Neural progenitor cell (in vitro differentiated cells): Measurements from ENCODE around the gene HPSE. TPM values are rescaled to one million over a fixed set of nuclear protein-coding genes. Genes with fewer than 3 reads are reported as not detected.

Source experiments
- DNase-seq: peaks from one replicate; pipeline ENCODE4 v3.0.0-alpha.2; 2016; ENCODE audit warnings: low spot score
- H2AFZ ChIP-seq: fragments of 200-600 bp; sonication (generic); replicated peaks from 2 replicates; pipeline ENCODE4 v1.6.1; 2016; ENCODE audit warnings: antibody characterized with exemption
- H3F3A ChIP-seq: fragments of 200-600 bp; sonication (generic); 2 replicates; pipeline ENCODE4 v1.6.1; 2016; ENCODE audit warnings: antibody characterized with exemption, low read depth
- H3K27ac ChIP-seq: fragments of 200-600 bp; sonication (generic); 2 replicates; pipeline ENCODE4 v1.5.1; 2016; ENCODE audit warnings: mild to moderate bottlenecking
- H3K27me3 ChIP-seq: fragments of 200-600 bp; sonication (generic); 2 replicates; pipeline ENCODE4 v1.6.1; 2016; ENCODE audit warnings: mild to moderate bottlenecking, moderate library complexity
- H3K36me3 ChIP-seq: fragments of 200-600 bp; sonication (generic); 2 replicates; pipeline ENCODE4 v1.5.1; 2016
- H3K4me1 ChIP-seq: fragments of 200-600 bp; sonication (generic); 2 replicates; pipeline ENCODE4 v1.6.1; 2016; ENCODE audit warnings: mixed run types
- H3K4me2 ChIP-seq: fragments of 200-600 bp; sonication (generic); 2 replicates; pipeline ENCODE4 v1.6.1; 2016
- H3K4me3 ChIP-seq: fragments of 200-600 bp; sonication (generic); 2 replicates; pipeline ENCODE4 v1.5.1; 2016
- H3K79me2 ChIP-seq: fragments of 200-600 bp; sonication (generic); 2 replicates; pipeline ENCODE4 v1.6.1; 2016; ENCODE audit warnings: low read depth
- H3K9ac ChIP-seq: fragments of 200-600 bp; sonication (generic); 2 replicates; pipeline ENCODE4 v1.6.1; 2016
- H3K9me3 ChIP-seq: fragments of 200-600 bp; sonication (generic); 2 replicates; pipeline ENCODE4 v1.5.1; 2016; ENCODE audit warnings: low read depth
- H4K20me1 ChIP-seq: fragments of 200-600 bp; sonication (generic); 2 replicates; pipeline ENCODE4 v1.6.1; 2016; ENCODE audit warnings: low read depth
- H3K27ac Mint-ChIP-seq: 3 replicates; pipeline ENCODE4 v1.8.0; 2021; ENCODE audit warnings: mixed read lengths
- H3K27me3 Mint-ChIP-seq: 2 replicates; pipeline ENCODE4 v1.8.0; 2022; ENCODE audit warnings: low read depth, mild to moderate bottlenecking, inconsistent platforms, moderate library complexity, mixed read lengths; ENCODE audit not compliant: insufficient read depth
- H3K36me3 Mint-ChIP-seq: 3 replicates; pipeline ENCODE4 v1.8.0; 2021; ENCODE audit warnings: mixed read lengths
- H3K4me1 Mint-ChIP-seq: 3 replicates; pipeline ENCODE4 v1.8.0; 2021; ENCODE audit warnings: mixed read lengths
- H3K4me3 Mint-ChIP-seq: 3 replicates; pipeline ENCODE4 v1.8.0; 2021; ENCODE audit warnings: mild to moderate bottlenecking, moderate library complexity, mixed read lengths
- H3K9me3 Mint-ChIP-seq: 3 replicates; pipeline ENCODE4 v1.8.0; 2020; ENCODE audit warnings: mixed read lengths
- CTCF ChIP-seq: fragments of 200-600 bp; sonication (generic); IDR thresholded peaks from 2 replicates; pipeline ENCODE4 v1.5.1; 2017; ENCODE audit warnings: antibody characterized with exemption, mild to moderate bottlenecking
- EZH2 ChIP-seq: fragments of 200-600 bp; sonication (generic); IDR thresholded peaks from 2 replicates; pipeline ENCODE4 v1.6.1; 2017; ENCODE audit warnings: antibody characterized with exemption, mild to moderate bottlenecking, moderate library complexity
- EZH2phosphoT487 ChIP-seq: fragments of 200-600 bp; sonication (generic); IDR thresholded peaks from 2 replicates; pipeline ENCODE4 v1.6.1; 2017; ENCODE audit warnings: antibody characterized with exemption
- total RNA-seq: library from RNA; depleted of rRNA; stranded (reverse); fragments of >200 nt; gene quantifications from 2 replicates; pipeline ENCODE4 v1.2.3, GENCODE V29; 2015; ENCODE audit warnings: low replicate concordance

HPSE gene
- total RNA-seq, 1 donor from 2014 or later: 0.73 TPM

GRCh38 chr4:83267830-83268475 is 66.7 kb downstream of the HPSE start:
- H3K4me1 ChIP-seq: no peaks in the 10 kb centered on the region
- no peak for DNase-seq
- no peak overlapping the region for H2AFZ ChIP-seq
- H3K27me3 Mint-ChIP-seq: no peaks in the 10 kb centered on the region
- H3K4me2 ChIP-seq: no peak overlapping the region
- H3K79me2 ChIP-seq: no peaks in the 10 kb centered on the region
- no peaks in the 10 kb centered on the region for H3K27me3 ChIP-seq
- no peak overlapping the region for H3K9ac ChIP-seq
- peaks cover 5% of the 10 kb centered on the region for H3K36me3 ChIP-seq
- H4K20me1 ChIP-seq: no peaks in the 10 kb centered on the region
- TF ChIP-seq EZH2phosphoT487 (no peak), CTCF (no peak), EZH2 (no peak)
- no peaks in the 10 kb centered on the region for H3F3A ChIP-seq
- H3K27ac Mint-ChIP-seq: no peak overlapping the region
- H3K4me3 Mint-ChIP-seq: no peak overlapping the region
- H3K36me3 Mint-ChIP-seq: peaks cover 7% of the 10 kb centered on the region
- H3K9me3 ChIP-seq: no peaks in the 10 kb centered on the region
- H3K4me3 ChIP-seq: no peak overlapping the region
- H3K27ac ChIP-seq: no peak overlapping the region
- H3K9me3 Mint-ChIP-seq: no peaks in the 10 kb centered on the region
- no peaks in the 10 kb centered on the region for H3K4me1 Mint-ChIP-seq

GRCh38 chr4:83267121-83267829 is 67.4 kb downstream of the HPSE start:
- Histone ChIP-seq H3K27ac (no peak overlapping the region), H3K9ac (no peak overlapping the region), H3K4me3 (no peak overlapping the region), H3K79me2 (no peaks in the 10 kb centered on the region), H4K20me1 (no peaks in the 10 kb centered on the region), H3K4me1 (no peaks in the 10 kb centered on the region), H3F3A (no peaks in the 10 kb centered on the region), H3K27me3 (no peaks in the 10 kb centered on the region), H3K36me3 (peaks cover 5% of the 10 kb centered on the region), H3K9me3 (no peaks in the 10 kb centered on the region), H2AFZ (no peak overlapping the region), H3K4me2 (no peak overlapping the region)
- DNase-seq: no peak
- no peak overlapping the region for H3K27ac Mint-ChIP-seq
- peaks cover 5% of the 10 kb centered on the region for H3K36me3 Mint-ChIP-seq
- no peak for TF ChIP-seq EZH2phosphoT487
- TF ChIP-seq CTCF: no peak
- no peak for TF ChIP-seq EZH2
- H3K9me3 Mint-ChIP-seq: no peaks in the 10 kb centered on the region
- H3K4me3 Mint-ChIP-seq: no peak overlapping the region
- H3K4me1 Mint-ChIP-seq: no peaks in the 10 kb centered on the region
- no peaks in the 10 kb centered on the region for H3K27me3 Mint-ChIP-seq

GRCh38 chr4:83266689-83267088 is 68.0 kb downstream of the HPSE start:
- no peaks in the 10 kb centered on the region for H3K79me2 ChIP-seq
- H3K4me1 ChIP-seq: no peaks in the 10 kb centered on the region
- no peak overlapping the region for H3K9ac ChIP-seq

More at GRCh38 chr4:83266689-83267088, 68.0 kb downstream of the HPSE start:
- Histone ChIP-seq H3F3A (no peaks in the 10 kb centered on the region), H2AFZ (no peak overlapping the region), H3K36me3 (peaks cover 5% of the 10 kb centered on the region), H4K20me1 (no peaks in the 10 kb centered on the region), H3K27me3 (no peaks in the 10 kb centered on the region), H3K27ac (no peak overlapping the region), H3K4me2 (no peak overlapping the region), H3K4me3 (no peak overlapping the region), H3K9me3 (no peaks in the 10 kb centered on the region)
- no peak for DNase-seq
- Mint-ChIP-seq H3K9me3 (no peaks in the 10 kb centered on the region), H3K4me3 (no peak overlapping the region), H3K4me1 (no peaks in the 10 kb centered on the region), H3K27me3 (no peaks in the 10 kb centered on the region), H3K27ac (no peak overlapping the region), H3K36me3 (peaks cover 5% of the 10 kb centered on the region)
- no peak for TF ChIP-seq CTCF
- no peak for TF ChIP-seq EZH2phosphoT487
- TF ChIP-seq EZH2: no peak
